K562 (cell line): ENCODE data around the gene LY6G6F. TPM values are rescaled to one million over a fixed set of nuclear protein-coding genes. Genes with fewer than 3 reads are reported as not detected.
A peak's percentile ranks its signal among the peaks of the same experiment; 100 is the strongest.

Source experiments
- ATAC-seq: fragments of 200-7000 bp; cut with Tn5 transposase; 3 replicates; pipeline ENCODE4 v1.9.1; 2020; ENCODE audit warnings: moderate library complexity
- BruUV-seq: library from RNA; stranded (reverse); fragments of 400-500 nt; replicated peaks from 2 replicates; lab custom pipeline; 2021; lab: Mats Ljungman, UMichigan
- CTCF ChIA-PET: fragments of 300-600 bp; formaldehyde crosslinking; extraction: SDS; loops from one replicate; lab custom pipeline; 2021; ENCODE audit warnings: low intra/inter-chr PET ratio; lab: Yijun Ruan, JAX
- POLR2A ChIA-PET: fragments of 300-600, 350-650 bp; sonication (Branson Sonifier 250); formaldehyde crosslinking; extraction: SDS; loops from one replicate; lab custom pipeline; 2021; ENCODE audit warnings: antibody characterized with exemption, inconsistent platforms; lab: Yijun Ruan, JAX
- DNase-seq, 4 experiments: peaks; one replicate each; pipeline versions ENCODE4 v3.0.0 to v3.0.0-alpha.2; 2011 to 2018; ENCODE audit warnings: low spot score in 3 of 4, mixed read lengths in 3 of 4; ENCODE audit errors: extremely low read depth in 1 of 4
- FAIRE-seq: peaks from 2 replicates; lab custom pipeline; 2011; peaks lifted over from hg19 to GRCh38; lab: Jason Lieb, UNC
- H2AFZ ChIP-seq: 2 replicates; pipeline ENCODE4 v1.6.0; 2011; ENCODE audit warnings: low read depth, low read length, control low read depth, inconsistent platforms
- H3K27ac ChIP-seq: fragments of 200-600 bp; 3 replicates; pipeline ENCODE4 v1.8.0; 2011; ENCODE audit warnings: low read depth, mild to moderate bottlenecking, control low read depth, inconsistent platforms, low read length, moderate library complexity, mixed read lengths; ENCODE audit errors: extremely low read depth
- H3K27me3 ChIP-seq, 2 experiments: fragments of 300-600 bp in 1 of 2; 2 replicates in 1 of 2; 3 replicates in 1 of 2; pipeline versions ENCODE4 v1.6.0 to v1.8.0; 2011; ENCODE audit warnings: inconsistent platforms in 2 of 2, low read length in 2 of 2, mild to moderate bottlenecking in 1 of 2, mixed read lengths in 1 of 2, moderate library complexity in 1 of 2; ENCODE audit not compliant: control insufficient read depth in 2 of 2, insufficient read depth in 2 of 2
- H3K36me3 ChIP-seq: fragments of 300-600 bp; 3 replicates; pipeline ENCODE4 v1.8.0; 2011; ENCODE audit warnings: mild to moderate bottlenecking, low read length, inconsistent platforms; ENCODE audit not compliant: control insufficient read depth, insufficient read depth
- H3K4me1 ChIP-seq, 2 experiments: fragments of 200-600 bp in 1 of 2; replicated peaks in 1 of 2; 2 replicates in 1 of 2; 3 replicates in 1 of 2; pipeline versions ENCODE4 v1.5.1 to v1.8.0; 2011; ENCODE audit warnings: inconsistent platforms in 2 of 2, low read length in 2 of 2, mild to moderate bottlenecking in 1 of 2, mixed read lengths in 1 of 2, moderate library complexity in 1 of 2; ENCODE audit not compliant: control insufficient read depth in 2 of 2, insufficient read depth in 2 of 2
- H3K4me2 ChIP-seq: 2 replicates; pipeline ENCODE4 v1.6.1; 2011; ENCODE audit warnings: low read length, control low read depth, inconsistent platforms, mixed read lengths; ENCODE audit not compliant: insufficient read depth
- H3K4me3 ChIP-seq: fragments of 200-600 bp; sonication (generic), shearing (Covaris generic); 2 replicates; pipeline ENCODE4 v1.5.1; 2016; ENCODE audit warnings: control low read depth, inconsistent platforms
- H3K79me2 ChIP-seq: fragments of 200-600 bp; 3 replicates; pipeline ENCODE4 v1.8.0; 2011; ENCODE audit warnings: low read length, inconsistent platforms; ENCODE audit not compliant: control insufficient read depth, insufficient read depth
- H3K9ac ChIP-seq, 2 experiments: 2 replicates each; pipeline versions ENCODE4 v1.6.0 to v1.6.1; 2011; ENCODE audit warnings: low read depth in 2 of 2, low read length in 2 of 2, control low read depth in 1 of 2, inconsistent platforms in 1 of 2, mild to moderate bottlenecking in 1 of 2, mixed read lengths in 1 of 2; ENCODE audit not compliant: insufficient read depth in 1 of 2
- H3K9me1 ChIP-seq: one replicate; pipeline ENCODE4 v1.6.0; 2011; ENCODE audit warnings: inconsistent platforms, mild to moderate bottlenecking, low read length, moderate library complexity; ENCODE audit not compliant: control insufficient read depth, insufficient read depth
- H3K9me3 ChIP-seq: replicated peaks from 2 replicates; pipeline ENCODE4 v1.5.1; 2011; ENCODE audit warnings: low read depth, low read length, inconsistent platforms; ENCODE audit not compliant: control insufficient read depth, insufficient read depth
- H4K20me1 ChIP-seq: replicated peaks from 2 replicates; pipeline ENCODE4 v1.6.1; 2011; ENCODE audit warnings: low read length, inconsistent platforms, mixed read lengths; ENCODE audit not compliant: control insufficient read depth, insufficient read depth
- ARID2 ChIP-seq: fragments of 450-650 bp; IDR thresholded peaks from 2 replicates; pipeline ENCODE4 v1.6.1; 2017; ENCODE audit warnings: antibody characterized with exemption, mild to moderate bottlenecking
- BCL6 ChIP-seq: fragments of 250-450 bp; sonication (Bioruptor Pico); IDR thresholded peaks from 2 replicates; pipeline ENCODE4 v1.4.0; 2020
- E2F5 ChIP-seq: sonication (generic); formaldehyde crosslinking; IDR thresholded peaks from 2 replicates; pipeline ENCODE4 v1.8.0; 2022; ENCODE audit warnings: mild to moderate bottlenecking, missing genetic modification reagents
- EZH2 ChIP-seq: IDR thresholded peaks from 2 replicates; pipeline ENCODE4 v1.6.1; 2012; ENCODE audit warnings: low read depth, mild to moderate bottlenecking, inconsistent platforms, low read length, borderline replicate concordance
- FOXA3 ChIP-seq, 2 experiments: fragments of 450-650 bp in 1 of 2; sonication (generic) in 1 of 2; formaldehyde crosslinking; IDR thresholded peaks in 1 of 2; conservative IDR thresholded peaks in 1 of 2; 2 replicates each; pipeline versions ENCODE4 v1.4.0 to v1.8.0; 2020 to 2022; ENCODE audit warnings: mild to moderate bottlenecking in 2 of 2, missing genetic modification reagents in 1 of 2
- FOXP1 ChIP-seq: sonication (generic); formaldehyde crosslinking; IDR thresholded peaks from 2 replicates; pipeline ENCODE4 v1.8.0; 2022; ENCODE audit warnings: mild to moderate bottlenecking, missing genetic modification reagents
- GTF2A2 ChIP-seq: IDR thresholded peaks from 2 replicates; pipeline ENCODE4 v1.6.1; 2016; ENCODE audit warnings: mild to moderate bottlenecking, missing genetic modification characterization, missing compliant biosample characterization
- HMBOX1 ChIP-seq: sonication (generic); IDR thresholded peaks from 2 replicates; pipeline ENCODE4 v1.6.1; 2016
- LARP7 ChIP-seq: fragments of 450-650 bp; IDR thresholded peaks from 2 replicates; pipeline ENCODE4 v1.6.1; 2016
- POLR2AphosphoS2 ChIP-seq: IDR thresholded peaks from 2 replicates; pipeline ENCODE4 v1.6.1; 2012; ENCODE audit warnings: low read length, improper control_type of control experiment
- POLR2AphosphoS5 ChIP-seq: IDR thresholded peaks from 2 replicates; pipeline ENCODE4 v1.6.1; 2011; ENCODE audit warnings: mild to moderate bottlenecking, low read depth, low read length, moderate library complexity; ENCODE audit not compliant: control insufficient read depth, insufficient read depth
- POLR2B ChIP-seq: fragments of 450-650 bp; IDR thresholded peaks from 2 replicates; pipeline ENCODE4 v1.6.1; 2018; ENCODE audit warnings: low read depth; ENCODE audit not compliant: partially characterized antibody
- SRSF7 ChIP-seq: fragments of 200-400 bp; formaldehyde crosslinking; optimal IDR thresholded peaks from 2 replicates; pipeline ENCODE3; 2017; ENCODE audit warnings: mild to moderate bottlenecking, low read depth, low read length
- TCF3 ChIP-seq: sonication (generic); formaldehyde crosslinking; IDR thresholded peaks from 2 replicates; pipeline ENCODE4 v1.4.0; 2020; ENCODE audit warnings: mild to moderate bottlenecking, missing genetic modification reagents
- TEAD1 ChIP-seq, 2 experiments: fragments of 450-650 bp in 1 of 2; sonication (generic) in 1 of 2; formaldehyde crosslinking; IDR thresholded peaks; 2 replicates each; pipeline versions ENCODE4 v1.4.0 to v1.8.0; 2020 to 2022; ENCODE audit warnings: mild to moderate bottlenecking in 2 of 2, missing genetic modification reagents in 1 of 2
- TEAD4 ChIP-seq, 2 experiments: sonication (generic) in 1 of 2; formaldehyde crosslinking in 1 of 2; IDR thresholded peaks; 2 replicates each; pipeline versions ENCODE4 v1.6.1 to v1.8.0; 2012 to 2022; ENCODE audit warnings: borderline replicate concordance in 1 of 2, inconsistent platforms in 1 of 2, low read length in 1 of 2, mild to moderate bottlenecking in 1 of 2, missing genetic modification reagents in 1 of 2
- WGBS: fragments of 100-300 bp; shearing (Covaris generic); methylation state at CpG from one replicate; pipeline ENCODE4 v1.1.6; 2016; ENCODE audit warnings: low coverage, mixed read lengths; ENCODE audit not compliant: insufficient coverage; ENCODE audit errors: missing lambda C conversion rate; 5-methylcytosine and 5-hydroxymethylcytosine counted together
- in situ Hi-C: fragments of 300-500 bp; cut with MboI; formaldehyde crosslinking; loops from 4 replicates; pipeline ENCODE4 v1.15.0; 2018; ENCODE audit warnings: inconsistent platforms, mixed read lengths
- intact Hi-C: fragments of 100-400 bp; cut with micrococcal nuclease; formaldehyde crosslinking; loops from 2 replicates; pipeline ENCODE4 v1.14.2; 2022
- polyA plus RNA-seq, 8 experiments: library from polyadenylated mRNA; depleted of rRNA in 4 of 8; stranded (reverse) in 5 of 8; unstranded in 3 of 8; fragments of >200 nt; fragmentation: Nextera tagmentation in 2 of 8; fragmentation: Illumina TruSeq in 1 of 8; extraction: Ambion mirVana in 2 of 8; extraction: Trizol in 1 of 8; gene quantifications; 2 replicates each; pipeline versions ENCODE4 v1.2.1 to v1.2.3, GENCODE V29; 2011 to 2014; ENCODE audit warnings: inconsistent platforms in 1 of 8, missing spikeins in 1 of 8
- total RNA-seq, 7 experiments: library from RNA; depleted of rRNA in 6 of 7; stranded (reverse); fragments of >200 nt in 6 of 7; fragmentation: Illumina TruSeq in 2 of 7; extraction: Trizol in 2 of 7; gene quantifications; 2 replicates each; pipeline versions ENCODE4 v1.2.1 to v1.2.3, GENCODE V29; 2011 to 2021; ENCODE audit warnings: low replicate concordance in 1 of 7
- TF ChIP-seq, protein P1 (sequence below): fragments of 450-650 bp; IDR thresholded peaks from 2 replicates; pipeline ENCODE4 v1.6.1; 2016; ENCODE audit warnings: mild to moderate bottlenecking

Gene LY6G6F
- total and polyA plus RNA-seq, 9 of the 15 experiments (the other 6 are each of a cell fraction or from before 2014, with no cell fraction given) = 0.14 to 0.50 (median 0.28) TPM; not detected in 2

GRCh38 chr6:31732029-31732428 lies 25.4 kb downstream of the LY6G6F start (continued):
- TF ChIP-seq, protein P1, sequence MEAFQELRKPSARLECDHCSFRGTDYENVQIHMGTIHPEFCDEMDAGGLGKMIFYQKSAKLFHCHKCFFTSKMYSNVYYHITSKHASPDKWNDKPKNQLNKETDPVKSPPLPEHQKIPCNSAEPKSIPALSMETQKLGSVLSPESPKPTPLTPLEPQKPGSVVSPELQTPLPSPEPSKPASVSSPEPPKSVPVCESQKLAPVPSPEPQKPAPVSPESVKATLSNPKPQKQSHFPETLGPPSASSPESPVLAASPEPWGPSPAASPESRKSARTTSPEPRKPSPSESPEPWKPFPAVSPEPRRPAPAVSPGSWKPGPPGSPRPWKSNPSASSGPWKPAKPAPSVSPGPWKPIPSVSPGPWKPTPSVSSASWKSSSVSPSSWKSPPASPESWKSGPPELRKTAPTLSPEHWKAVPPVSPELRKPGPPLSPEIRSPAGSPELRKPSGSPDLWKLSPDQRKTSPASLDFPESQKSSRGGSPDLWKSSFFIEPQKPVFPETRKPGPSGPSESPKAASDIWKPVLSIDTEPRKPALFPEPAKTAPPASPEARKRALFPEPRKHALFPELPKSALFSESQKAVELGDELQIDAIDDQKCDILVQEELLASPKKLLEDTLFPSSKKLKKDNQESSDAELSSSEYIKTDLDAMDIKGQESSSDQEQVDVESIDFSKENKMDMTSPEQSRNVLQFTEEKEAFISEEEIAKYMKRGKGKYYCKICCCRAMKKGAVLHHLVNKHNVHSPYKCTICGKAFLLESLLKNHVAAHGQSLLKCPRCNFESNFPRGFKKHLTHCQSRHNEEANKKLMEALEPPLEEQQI = no peak
- no peak for TF ChIP-seq SRSF7
- TF ChIP-seq POLR2AphosphoS2 = peak; percentile 66; the same call in 1 of the 2 replicates
- TF ChIP-seq POLR2AphosphoS5 = peak; percentile 32; the same call in 1 of the 2 replicates
- 0 out of 4 replicates have a peak, but pooled peaks of 1 of the 2 experiments have one; percentile 22 for TF ChIP-seq TEAD1 (CRISPR knock-in tag; IDR thresholded peaks at IDR 0.05)
- TF ChIP-seq EZH2 = no peak

DNA sequence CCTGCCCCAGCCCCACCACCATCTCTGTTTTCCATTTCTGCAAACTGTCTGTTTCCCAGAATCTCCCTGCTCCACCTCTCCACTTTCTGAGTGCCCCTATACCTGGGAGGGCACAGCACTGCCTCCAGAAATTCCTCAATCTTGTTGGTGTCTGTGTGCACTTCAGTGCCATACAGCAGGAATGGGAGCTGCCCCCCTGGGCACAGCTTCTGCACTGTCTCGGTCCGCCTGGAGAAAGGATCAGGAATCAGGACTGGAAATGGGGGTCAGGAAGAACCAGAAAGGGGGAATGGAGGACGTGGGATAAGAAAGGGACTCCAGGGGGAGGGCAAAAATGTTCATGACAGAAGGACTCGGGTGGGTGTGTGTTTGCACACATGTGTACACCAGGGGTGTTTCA lies 27.1 kb downstream of the LY6G6F start:
- Histone ChIP-seq H3K79me2 (peaks cover 76% of the 10 kb centered on the region), H4K20me1 (peaks cover 24% of the 10 kb centered on the region), H3K9ac (peak overlapping the region; percentile 99), H3K4me3 (peak overlapping the region; percentile 77; the same call in 1 of the 2 replicates), H2AFZ (no peak overlapping the region), H3K27me3 (no peaks in the 10 kb centered on the region), H3K9me1 (no peaks in the 10 kb centered on the region), H3K4me2 (peak overlapping the region; percentile 100), H3K4me1 (peaks cover 43 to 59% of the 10 kb centered on the region in 2 experiments), H3K9me3 (no peaks in the 10 kb centered on the region), H3K36me3 (peaks cover 56% of the 10 kb centered on the region), H3K27ac (peak overlapping the region; percentile 95)
- 69% methylated on average over 4 of the region's 4 CpGs for WGBS
- intact Hi-C loops = loop anchor here (2.0 to 10.0 kb wide), 3 partner anchors 43 to 241 kb away; partner anchors contain the start of genes DXO and VARS1
- BruUV-seq = no TSS peak
- POLR2A ChIA-PET = interaction anchor here (1.1 to 13.1 kb wide), 6 partner anchors 8 to 100 kb away, joined by 3 to 236 read pairs (median 6); partner anchors contain the start of genes C6orf47, CSNK2B, DDAH2 and GPANK1
- ATAC-seq = no peak
- CTCF ChIA-PET = no interaction called here
- no peak for DNase-seq
- FAIRE-seq = no peak
- in situ Hi-C loops = no loop called here
- TF ChIP-seq TCF3 (CRISPR knock-in tag) (no peak), TEAD4 (IDR thresholded peaks at IDR 0.05; ENCODE audit: low read length) (no peak; the same call in 1 of the 2 replicates), TEAD4 (CRISPR knock-in tag; IDR thresholded peaks at IDR 0.05; ENCODE audit: borderline replicate concordance) (0 out of 2 replicates have a peak, but pooled peaks have one; percentile 22), ARID2 (peak; percentile 30; the same call in 1 of the 2 replicates), E2F5 (CRISPR knock-in tag) (0 out of 2 replicates have a peak, but pooled peaks have one; percentile 7), FOXA3 (CRISPR knock-in tag; conservative IDR thresholded peaks at IDR 0.05 in 1 of 2, IDR thresholded peaks at IDR 0.05 in 1 of 2) (peak in 1 of 2 experiments; percentile 31; a peak in 1 of 4 replicates), HMBOX1 (no peak), LARP7 (0 out of 2 replicates have a peak, but pooled peaks have one; percentile 31), POLR2B (peak; percentile 9), GTF2A2 (tag) (0 out of 2 replicates have a peak, but pooled peaks have one; percentile 8), BCL6 (no peak), FOXP1 (CRISPR knock-in tag) (0 out of 2 replicates have a peak, but pooled peaks have one; percentile 63)
